Esophagus muscularis mucosa (tissue), 4 donors: ENCODE data around the gene UBE2E3.

Experiments
- CTCF ChIP-seq, 3 experiments: fragments of 200-600 bp in 2 of 3; fragments of 450-650 bp in 1 of 3; sonication (generic) in 2 of 3; IDR thresholded peaks; one replicate each; pipeline ENCODE4 v1.5.1; 2017 to 2019; ENCODE audit warnings: antibody characterized with exemption in 3 of 3, mild to moderate bottlenecking in 2 of 3, moderate library complexity in 1 of 3
- EP300 ChIP-seq: sonication (generic); formaldehyde crosslinking; IDR thresholded peaks from one replicate; pipeline ENCODE4 v1.6.1; 2017; ENCODE audit warnings: antibody characterized with exemption
- POLR2A ChIP-seq: fragments of 450-650 bp; IDR thresholded peaks from one replicate; pipeline ENCODE4 v1.6.1; 2017; ENCODE audit warnings: antibody characterized with exemption, moderate library complexity, mild to moderate bottlenecking, low read depth
- POLR2AphosphoS5 ChIP-seq, 2 donors: sonication (generic); formaldehyde crosslinking; IDR thresholded peaks; one replicate each; pipeline ENCODE4 v1.6.1; 2017; ENCODE audit warnings: antibody characterized with exemption in 2 of 2

- TF ChIP-seq POLR2AphosphoS5 (IDR thresholded peaks at IDR 0.05) (no peak), CTCF (IDR thresholded peaks at IDR 0.05) (no peak), POLR2A (no peak), EP300 (no peak)
These were observed 28.3 kb upstream of the UBE2E3 start for GRCh38 chr2:180952082-180952481.
